Skeletal muscle satellite cell (primary cell): ENCODE data around the gene SLC9A5.

Source experiments
- small RNA-seq: library from RNA; depleted of rRNA; stranded (forward); fragments of <200 nt; gene quantifications from one replicate; pipeline ENCODE3, GENCODE V24; 2012

The SLC9A5 gene

Small RNA genes lying within 50 kb of the gene (small RNA-seq; reads per million reads assigned to genes)
- 1.1 reads per million, percentile 38 among the genes with 10 or more reads in this experiment for gene MIR328
